Measurements from ENCODE around the gene KRTAP4-5.
"Not testable (repeated sequence)": the region's sequence is repeated elsewhere in the genome, so short reads cannot be mapped to it uniquely, and the experiment has no call there.

KRTAP4-5 gene

DNA sequence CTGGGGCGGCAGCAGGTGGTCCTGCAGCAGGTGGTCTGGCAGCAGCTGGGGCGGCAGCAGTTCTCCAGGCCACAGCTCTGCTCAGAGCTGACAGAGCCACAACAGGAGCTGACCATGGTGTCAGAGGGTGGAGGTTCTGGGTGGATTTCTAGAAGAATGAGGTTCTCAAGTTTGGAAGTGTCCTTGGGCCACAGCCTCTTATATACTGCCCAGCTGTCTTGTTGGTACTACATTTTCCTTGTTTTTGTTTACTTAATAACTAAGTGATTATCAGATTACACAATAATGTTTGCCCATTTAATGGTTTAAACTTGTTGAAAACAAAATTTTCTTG is at the start of gene KRTAP4-5:
TSS of gene KRTAP4-5 (minus strand) at position 174 of the 334 bp plus-strand sequence. CDS start at position 116, 58 bp downstream.
- H3K4me3 ChIP-seq (ENCODE audit: low read depth, low read length) = no peak within 1 kb of the TSS

DNA sequence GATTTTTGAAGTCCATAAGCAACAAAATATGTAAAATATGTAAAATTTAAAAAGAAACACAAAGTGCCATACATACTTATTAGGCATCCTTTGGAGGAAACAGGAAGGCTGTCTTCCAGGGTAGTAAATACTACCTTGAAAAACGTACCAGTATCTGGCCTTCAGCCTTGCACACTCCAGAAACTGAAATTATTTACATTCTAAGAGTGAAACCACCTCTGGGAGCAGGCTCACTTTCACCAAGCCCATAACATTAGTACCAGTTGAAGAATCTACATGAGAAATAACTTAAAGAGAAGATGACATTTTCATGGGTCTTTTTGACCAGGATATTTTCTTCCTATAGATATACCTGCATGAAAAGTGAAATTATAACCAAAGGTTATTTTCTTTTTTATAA is 46.4 kb upstream of the KRTAP4-5 start:
- H3K4me3 ChIP-seq (ENCODE audit: low read depth, low read length) = no peak overlapping the region

DNA sequence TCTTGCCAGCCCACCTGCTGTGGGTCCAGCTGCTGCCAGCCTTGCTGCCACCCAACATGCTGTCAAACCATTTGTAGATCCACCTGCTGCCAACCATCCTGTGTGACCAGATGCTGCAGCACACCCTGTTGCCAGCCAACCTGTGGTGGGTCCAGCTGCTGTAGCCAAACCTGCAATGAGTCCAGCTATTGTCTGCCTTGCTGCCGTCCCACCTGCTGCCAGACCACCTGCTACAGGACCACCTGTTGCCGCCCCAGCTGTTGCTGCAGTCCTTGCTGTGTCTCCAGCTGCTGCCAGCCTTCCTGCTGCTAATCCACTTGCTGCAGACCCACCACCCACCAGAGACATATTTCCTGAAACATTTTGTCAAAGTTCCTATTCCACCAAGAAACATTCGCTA is 40.7 kb upstream of the KRTAP4-5 start:
- H3K4me3 ChIP-seq (ENCODE audit: low read depth, low read length) = no peak overlapping the region

DNA sequence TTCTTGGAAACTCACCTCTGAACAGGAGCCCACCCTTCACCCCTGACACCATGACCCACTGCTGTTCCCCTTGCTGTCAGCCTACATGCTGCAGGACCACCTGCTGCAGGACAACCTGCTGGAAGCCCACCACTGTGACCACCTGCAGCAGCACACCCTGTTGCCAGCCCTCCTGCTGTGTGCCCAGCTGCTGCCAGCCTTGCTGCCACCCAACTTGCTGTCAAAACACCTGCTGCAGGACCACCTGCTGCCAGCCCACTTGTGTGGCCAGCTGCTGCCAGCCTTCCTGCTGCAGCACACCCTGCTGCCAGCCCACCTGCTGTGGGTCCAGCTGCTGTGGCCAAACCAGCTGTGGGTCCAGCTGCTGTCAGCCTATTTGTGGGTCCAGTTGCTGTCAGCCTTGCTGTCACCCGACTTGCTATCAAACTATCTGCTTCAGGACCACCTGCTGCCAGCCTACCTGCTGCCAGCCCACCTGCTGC is 40.3 kb upstream of the KRTAP4-5 start, which contains the start of gene KRTAP9-1:
TSS of gene KRTAP9-1 (plus strand) at position 51 of the 482 bp plus-strand sequence. CDS start at position 51, 0 bp downstream.
- H3K4me3 ChIP-seq (ENCODE audit: low read depth, low read length) = not testable (repeated sequence)

DNA sequence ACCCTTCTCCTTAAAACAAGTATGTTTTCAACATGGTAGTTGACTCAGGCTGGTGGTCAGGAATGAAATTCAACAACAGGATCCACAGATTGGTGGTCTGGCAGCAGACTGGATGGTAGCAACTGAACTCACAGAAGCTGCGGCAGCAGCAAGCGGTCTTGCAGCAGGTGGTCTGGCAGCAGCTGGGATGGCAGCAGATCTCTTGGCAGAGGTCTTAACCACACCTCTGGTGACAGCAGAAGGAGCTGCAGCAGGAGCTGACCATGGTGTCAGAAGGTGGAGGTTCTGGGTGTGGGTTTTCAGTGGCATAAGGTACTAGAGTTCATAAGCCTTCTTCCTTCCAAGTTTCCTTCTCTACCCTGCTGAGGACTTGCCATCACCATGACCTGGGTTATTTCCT is 37.2 kb upstream of the KRTAP4-5 start:
- no peak overlapping the region for H3K4me3 ChIP-seq (ENCODE audit: low read depth, low read length)

DNA sequence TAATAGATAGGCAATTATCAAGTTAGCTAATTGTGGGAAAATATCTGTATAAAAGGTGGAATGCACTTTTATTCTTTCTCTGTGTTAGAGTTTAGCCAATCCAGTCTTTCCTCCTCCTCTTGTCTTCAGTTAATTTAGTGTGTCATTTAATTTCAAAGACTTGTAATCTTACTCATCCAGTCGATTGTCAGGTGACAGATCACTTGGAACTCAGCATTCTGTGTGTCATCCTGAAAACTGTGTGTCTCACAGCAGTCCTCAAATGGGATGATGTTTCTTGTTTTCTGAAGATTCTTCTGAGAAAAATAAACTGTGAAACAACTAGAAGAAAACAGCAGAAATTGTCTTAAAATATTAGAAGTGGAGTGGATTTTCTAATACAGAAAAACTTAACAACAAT is 35.4 kb upstream of the KRTAP4-5 start:
- no peak overlapping the region for H3K4me3 ChIP-seq (ENCODE audit: low read depth, low read length)

DNA sequence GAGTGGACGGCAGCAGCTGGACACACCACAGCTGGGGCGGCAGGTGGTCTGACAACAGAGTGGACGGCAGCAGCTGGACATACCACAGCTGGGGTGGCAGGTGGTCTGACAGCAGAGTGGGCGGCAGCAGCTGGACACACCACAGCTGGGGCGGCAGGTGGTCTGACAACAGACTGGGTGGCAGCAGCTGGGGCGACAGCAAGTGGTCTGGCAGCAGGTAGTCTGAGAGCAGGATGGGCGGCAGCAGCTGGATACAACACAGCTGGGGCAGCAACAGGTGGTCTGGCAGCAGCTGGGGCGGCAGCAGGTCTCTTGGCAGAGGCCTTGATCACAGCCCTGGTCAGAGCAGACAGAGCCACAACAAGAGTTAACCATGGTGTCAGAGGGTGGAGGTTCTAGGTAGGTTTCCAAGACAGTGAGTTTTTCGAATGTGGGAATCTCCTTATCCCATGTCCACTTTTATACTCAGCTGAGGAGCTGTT is 34.9 kb upstream of the KRTAP4-5 start, which contains the start of gene KRTAP4-1:
TSS of gene KRTAP4-1 (minus strand) at position 432 of the 482 bp plus-strand sequence. CDS start at position 375, 57 bp downstream.
- H3K4me3 ChIP-seq (ENCODE audit: low read depth, low read length) = no peak within 1 kb of the TSS

DNA sequence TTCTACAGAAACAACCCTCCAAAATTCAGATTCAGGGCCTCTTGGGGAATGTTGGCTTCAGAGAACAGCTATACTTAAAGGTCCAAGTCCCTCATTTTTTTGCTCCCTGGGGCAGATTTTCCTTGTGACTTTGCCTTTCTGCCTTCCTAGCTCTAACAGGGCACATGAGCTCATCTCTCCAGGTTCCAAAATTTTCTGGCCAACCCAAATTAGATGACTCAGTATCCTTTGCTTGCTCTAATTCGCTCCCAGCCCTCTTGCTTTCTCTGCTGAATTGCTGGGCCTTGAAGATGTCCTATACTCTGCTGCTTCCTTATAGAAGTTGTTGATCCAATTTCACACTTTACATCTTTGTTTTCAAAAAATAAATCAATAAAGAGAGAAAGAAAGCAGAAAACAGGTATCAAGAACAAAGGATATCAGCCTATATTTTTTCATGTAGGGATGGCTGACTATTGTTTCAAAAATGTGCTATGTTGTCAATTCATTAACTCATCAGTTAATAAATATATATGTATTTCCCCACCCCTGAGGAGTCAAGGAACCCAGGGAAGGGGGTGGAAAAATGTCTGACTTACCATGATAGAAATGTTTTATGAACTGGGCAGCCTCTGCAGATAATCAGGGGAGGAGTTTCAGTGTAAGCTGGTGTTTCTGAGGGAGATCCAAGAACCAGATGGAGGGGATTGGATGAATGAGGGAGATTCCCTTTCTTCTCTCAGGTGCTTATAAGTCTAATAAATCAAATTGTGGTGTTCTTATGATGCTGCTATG is 29.4 kb upstream of the KRTAP4-5 start:
- no peak overlapping the region for H3K4me3 ChIP-seq (ENCODE audit: low read depth, low read length)

DNA sequence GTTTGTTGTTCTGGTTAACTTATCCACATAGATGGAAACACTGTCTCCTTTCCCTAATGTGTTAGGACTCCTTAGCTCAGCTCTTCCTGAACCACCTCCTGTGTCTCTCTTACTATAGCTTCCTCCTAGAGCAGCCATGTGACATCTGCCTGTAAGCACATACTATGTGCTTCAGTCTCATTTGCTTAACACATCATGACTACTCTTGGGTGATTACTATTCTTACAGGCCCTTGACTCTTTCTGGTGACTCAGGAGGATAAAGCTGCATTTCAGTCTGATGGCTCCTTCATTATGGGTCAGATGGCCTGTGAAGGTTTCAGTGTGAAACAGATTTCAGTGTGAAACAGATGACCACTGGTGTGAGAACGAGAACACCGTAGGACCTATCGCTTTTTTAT is 28.7 kb upstream of the KRTAP4-5 start:
- no peak overlapping the region for H3K4me3 ChIP-seq (ENCODE audit: low read depth, low read length)

DNA sequence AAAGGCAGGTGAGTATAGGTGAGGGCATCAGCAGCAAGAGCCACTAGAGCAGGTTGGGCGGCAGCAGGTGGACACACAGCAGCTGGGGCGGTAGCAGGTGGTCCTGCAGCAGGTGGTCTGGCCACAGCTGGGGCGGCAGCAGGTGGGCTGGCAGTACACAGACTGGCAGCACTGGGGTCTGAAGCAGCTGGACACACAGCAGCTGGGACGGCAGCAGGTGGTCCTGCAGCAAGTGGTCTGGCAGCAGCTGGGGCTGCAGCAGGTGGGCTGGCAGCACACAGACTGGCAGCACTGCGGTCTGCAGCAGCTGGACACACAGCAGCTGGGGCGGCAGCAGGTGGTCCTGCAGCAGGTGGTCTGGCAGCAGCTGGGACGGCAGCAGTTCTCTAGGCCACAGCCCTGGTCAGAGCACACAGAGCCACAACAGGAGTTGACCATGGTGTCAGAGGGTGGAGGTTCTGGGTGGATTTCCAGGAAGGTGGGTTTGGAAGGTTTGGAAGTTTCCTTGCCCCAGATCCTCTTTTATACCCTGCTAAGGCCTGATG is 28.2 kb upstream of the KRTAP4-5 start, which contains the start of gene KRTAP4-2:
TSS of gene KRTAP4-2 (minus strand) at position 495 of the 545 bp plus-strand sequence. CDS start at position 438, 57 bp downstream.
- H3K4me3 ChIP-seq (ENCODE audit: low read depth, low read length) = no peak within 1 kb of the TSS

DNA sequence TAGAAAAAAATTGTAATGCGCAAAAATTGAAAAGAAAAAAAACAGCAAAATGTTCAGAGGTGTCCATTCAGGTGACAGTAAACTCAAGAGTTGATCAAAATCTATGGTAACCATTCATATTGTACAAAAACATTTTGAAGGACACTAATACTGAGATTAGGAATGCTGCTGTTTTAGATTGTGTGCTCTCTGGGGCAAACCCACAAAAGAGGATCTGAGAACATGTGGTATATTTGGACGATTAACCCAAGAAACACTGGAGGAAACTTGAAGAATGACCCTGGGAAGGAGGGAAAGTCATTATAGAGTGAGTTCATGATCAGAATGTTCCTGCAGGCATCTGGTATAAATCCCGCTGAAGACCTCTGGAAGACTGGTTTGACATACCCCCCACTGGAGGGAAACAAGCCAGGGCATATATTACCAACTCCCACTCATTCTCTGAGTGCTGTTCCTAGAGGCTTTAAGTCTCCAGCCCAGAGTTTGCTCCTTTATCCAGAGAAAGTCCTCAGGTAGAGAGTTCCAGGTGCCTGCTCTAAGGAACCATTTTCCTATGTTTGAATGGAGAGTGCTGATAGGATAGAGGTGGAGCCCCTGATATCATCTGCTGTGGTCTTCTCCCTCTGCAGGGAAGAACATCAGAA is 27.2 kb upstream of the KRTAP4-5 start:
- no peak overlapping the region for H3K4me3 ChIP-seq (ENCODE audit: low read depth, low read length)

DNA sequence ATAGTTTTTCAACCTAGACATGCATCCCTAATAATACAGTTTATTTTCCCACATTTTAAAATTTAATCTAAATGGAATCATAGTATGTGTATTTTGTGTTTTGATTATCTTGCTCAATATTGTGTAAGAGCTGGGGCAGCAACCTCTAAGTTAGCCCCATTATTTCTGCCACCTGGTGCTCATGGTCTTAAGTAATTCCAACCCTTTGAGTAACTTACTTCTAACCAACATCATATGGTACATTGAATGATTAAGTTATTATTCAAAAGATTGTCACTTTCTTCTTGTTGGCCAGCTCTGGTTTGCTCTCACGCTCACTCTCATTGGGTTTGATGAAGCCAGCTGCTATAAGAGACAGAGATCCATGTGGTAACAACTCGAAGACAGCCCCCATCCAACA is 22.3 kb upstream of the KRTAP4-5 start:
- H3K4me3 ChIP-seq (ENCODE audit: low read depth, low read length) = no peak overlapping the region

DNA sequence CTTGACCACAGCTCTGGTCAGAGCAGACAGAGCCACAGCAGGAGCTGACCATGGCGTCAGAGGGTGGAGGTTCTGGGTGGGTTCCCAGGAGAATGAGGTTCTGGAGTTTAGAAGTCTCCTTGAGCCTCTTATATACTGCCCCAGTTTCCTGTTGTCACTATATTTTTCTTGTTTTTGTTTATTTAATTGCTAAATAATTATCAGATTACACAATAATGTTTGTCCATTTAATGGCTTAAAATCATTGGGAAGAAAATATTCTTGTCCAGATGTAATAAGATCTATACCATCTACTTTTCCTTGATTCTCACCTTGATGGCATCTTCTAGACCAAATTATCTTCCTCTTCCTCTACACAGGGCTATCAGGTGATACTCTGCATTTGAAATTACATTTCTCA is 18.5 kb upstream of the KRTAP4-5 start, which contains the start of gene KRTAP4-3:
TSS of gene KRTAP4-3 (minus strand) at position 101 of the 400 bp plus-strand sequence. CDS start at position 52, 49 bp downstream.
- no peak within 1 kb of the TSS for H3K4me3 ChIP-seq (ENCODE audit: low read depth, low read length)

DNA sequence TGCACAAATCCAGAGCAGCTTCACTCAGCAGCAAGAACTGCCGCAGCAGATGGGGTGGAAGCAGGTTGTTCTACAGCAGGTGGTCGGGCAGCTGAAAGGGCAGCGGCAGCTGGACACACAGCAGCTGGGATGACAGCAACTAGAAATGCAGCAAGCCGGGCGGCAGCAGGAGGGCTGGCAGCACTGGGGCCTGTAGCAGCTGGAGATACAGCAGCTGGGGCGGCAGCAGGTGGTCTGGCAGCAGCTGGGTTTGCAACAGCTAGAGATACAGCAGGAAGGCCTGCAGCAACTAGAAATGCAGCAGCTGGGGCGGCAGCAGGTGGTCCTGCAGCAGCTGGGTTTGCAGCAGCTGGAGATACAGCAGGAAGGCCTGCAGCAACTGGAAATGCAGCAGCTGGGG is 17.9 kb upstream of the KRTAP4-5 start:
- no peak overlapping the region for H3K4me3 ChIP-seq (ENCODE audit: low read depth, low read length)

DNA sequence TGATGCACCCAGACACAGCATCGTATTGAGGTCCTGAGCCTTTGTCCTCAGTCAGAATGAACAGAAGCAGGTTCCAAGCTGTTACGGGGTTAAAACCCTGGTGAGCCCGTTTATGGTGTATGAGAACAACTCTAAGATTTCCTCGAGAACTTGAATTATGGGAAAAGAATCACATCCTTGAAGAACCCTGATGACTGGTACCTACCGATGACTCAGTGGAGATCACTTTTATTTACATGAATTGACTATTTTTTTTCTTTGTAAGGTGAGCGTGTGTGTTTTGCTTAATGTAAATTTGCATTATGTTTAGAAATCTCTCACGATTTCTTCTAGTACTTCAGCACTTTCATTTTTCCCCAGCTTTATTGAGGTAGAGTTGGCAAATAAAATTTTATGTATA is 14.2 kb upstream of the KRTAP4-5 start:
- H3K4me3 ChIP-seq (ENCODE audit: low read depth, low read length) = no peak overlapping the region

DNA sequence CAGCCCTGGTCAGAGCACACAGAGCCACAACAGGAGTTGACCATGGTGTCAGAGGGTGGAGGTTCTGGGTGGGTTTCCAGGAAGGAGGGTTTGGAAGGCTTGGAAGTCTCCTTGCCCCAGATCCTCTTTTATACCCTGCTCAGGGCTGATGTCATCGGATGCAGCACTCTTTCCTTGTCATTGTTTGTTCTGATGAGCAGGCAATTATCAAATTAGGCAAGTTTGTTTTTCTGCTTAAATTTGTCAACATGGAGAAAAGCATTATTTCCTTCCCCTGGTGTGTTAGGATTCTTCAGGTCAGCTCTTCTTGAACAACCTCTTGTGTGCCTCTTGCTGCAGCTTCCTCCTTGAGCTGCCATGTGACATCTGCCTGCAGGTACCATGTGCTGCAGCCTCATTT is 11.0 kb upstream of the KRTAP4-5 start, which contains the start of gene KRTAP4-4:
TSS of gene KRTAP4-4 (minus strand) at position 101 of the 400 bp plus-strand sequence. CDS start at position 44, 57 bp downstream.
- H3K4me3 ChIP-seq (ENCODE audit: low read depth, low read length) = no peak within 1 kb of the TSS

DNA sequence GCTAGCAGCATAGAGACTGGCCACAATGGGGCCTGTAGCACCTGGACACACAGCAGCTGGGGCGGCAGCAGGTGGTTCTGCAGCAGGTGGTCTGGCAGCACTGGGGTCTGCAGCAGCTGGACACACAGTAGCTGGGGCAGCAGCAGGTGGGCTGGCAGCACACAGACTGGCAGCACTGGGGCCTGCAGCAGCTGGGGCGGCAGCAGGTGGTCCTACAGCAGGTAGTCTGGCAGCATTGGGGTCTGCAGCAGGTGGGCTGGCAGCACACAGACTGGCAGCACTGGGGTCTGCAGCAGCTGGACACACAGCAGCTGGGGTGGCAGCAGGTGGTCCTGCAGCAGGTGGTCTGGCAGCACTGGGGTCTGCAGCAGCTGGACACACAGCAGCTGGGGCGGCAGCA is 10.6 kb upstream of the KRTAP4-5 start:
- H3K4me3 ChIP-seq (ENCODE audit: low read depth, low read length) = not testable (repeated sequence)

DNA sequence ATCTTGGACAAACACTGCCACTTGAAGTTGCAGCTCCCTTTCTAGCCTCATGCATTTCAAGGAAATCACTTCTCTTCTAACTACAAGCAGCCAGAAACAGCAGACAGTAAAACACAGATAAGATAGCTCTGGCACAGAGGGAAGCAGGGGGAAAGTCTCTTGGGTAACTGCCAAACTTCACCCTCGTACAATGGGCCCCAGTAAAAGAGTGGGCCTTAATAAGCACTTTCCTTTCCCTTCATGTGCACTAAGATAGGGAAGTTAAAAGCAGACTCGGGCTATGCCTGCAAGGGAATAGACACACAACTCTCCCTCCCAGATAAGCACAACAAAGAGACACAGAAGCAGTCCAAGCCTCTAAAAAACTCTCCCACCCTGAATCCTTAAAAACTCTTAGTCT is 4.2 kb upstream of the KRTAP4-5 start:
- H3K4me3 ChIP-seq (ENCODE audit: low read depth, low read length) = no peak overlapping the region

DNA sequence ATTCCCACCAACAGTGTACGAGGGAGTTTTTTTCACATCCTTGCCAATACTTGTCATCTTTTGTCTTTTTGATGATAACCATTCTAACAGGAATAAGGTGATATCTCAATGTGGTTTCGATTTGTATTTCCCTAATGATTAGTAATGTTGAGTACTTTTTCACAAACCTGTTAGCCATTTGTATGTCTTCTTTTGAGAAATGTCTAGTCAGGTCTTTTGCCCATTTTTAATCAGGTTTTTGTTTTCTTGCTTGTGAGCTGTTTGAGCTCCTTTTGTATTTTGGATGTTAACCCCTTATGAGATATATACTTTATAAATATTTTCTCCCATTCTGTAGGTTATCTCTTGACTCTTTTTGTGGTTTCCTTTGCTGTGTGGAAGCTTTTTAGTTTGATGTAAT is 1.9 kb upstream of the KRTAP4-5 start:
- H3K4me3 ChIP-seq (ENCODE audit: low read depth, low read length) = no peak overlapping the region

DNA sequence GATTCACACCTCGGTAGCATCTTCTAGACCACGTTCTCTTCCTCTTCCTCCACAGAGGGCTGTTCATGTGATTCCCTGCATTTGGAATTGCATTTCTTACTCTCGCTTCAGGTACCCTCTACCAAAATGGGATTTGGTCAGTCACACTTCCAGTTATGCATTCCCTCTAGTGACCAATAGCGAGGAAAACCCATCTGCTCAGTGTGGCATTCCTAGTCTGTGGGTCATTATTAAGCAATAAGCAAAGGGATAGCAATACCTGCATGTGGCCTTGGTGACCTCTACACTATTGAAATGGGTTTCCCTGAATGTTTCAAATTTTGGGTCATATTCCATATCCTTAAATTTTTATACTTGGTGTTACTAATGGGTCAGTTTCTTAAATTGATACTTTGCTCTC is 401 bp upstream of the KRTAP4-5 start:
- no peak overlapping the region for H3K4me3 ChIP-seq (ENCODE audit: low read depth, low read length)

DNA sequence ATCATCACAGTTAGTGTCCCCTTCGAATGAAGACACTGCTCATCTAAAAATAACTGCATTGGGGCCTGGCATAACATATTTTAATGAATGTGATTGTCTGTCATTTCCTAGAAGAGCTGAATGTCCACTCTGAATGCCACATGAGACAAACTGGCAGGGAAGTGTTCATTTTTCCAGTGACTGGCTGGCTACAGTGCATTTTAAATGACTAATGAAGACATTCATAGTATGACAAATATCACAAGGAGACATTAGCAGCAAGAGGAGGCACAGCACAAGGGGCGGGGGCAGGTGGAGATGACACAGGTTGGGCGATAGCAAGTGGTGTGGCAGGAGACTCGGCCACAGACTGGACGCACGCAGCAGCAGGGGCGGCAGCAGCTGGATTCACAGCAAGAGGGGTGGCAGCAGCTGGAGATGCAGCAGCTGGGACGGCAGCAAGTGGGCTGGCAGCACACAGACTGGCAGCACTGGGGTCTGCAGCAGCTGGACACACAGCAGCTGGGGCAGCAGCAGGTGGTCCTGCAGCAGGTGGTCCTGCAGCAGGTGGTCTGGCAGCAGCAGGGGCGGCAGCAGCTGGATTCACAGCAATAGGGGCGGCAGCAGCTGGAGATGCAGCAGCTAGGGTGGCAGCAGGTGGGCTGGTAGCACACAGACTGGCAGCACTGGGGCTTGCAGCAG is 514 bp downstream of the KRTAP4-5 start:
- not testable (repeated sequence) for H3K4me3 ChIP-seq (ENCODE audit: low read depth, low read length)
